AG04450 (cell line): ENCODE data around the gene TBX1. TPM values are rescaled to one million over a fixed set of nuclear protein-coding genes. Genes with fewer than 3 reads are reported as not detected.

Source experiments
- CTCF ChIA-PET: fragments of 300-600, 350-600 bp; formaldehyde crosslinking; extraction: SDS; loops from one replicate; lab custom pipeline; 2022; ENCODE audit warnings: antibody characterized with exemption, inconsistent platforms; lab: Charles Lee
- POLR2A ChIA-PET: fragments of 350-600 bp; formaldehyde crosslinking; extraction: SDS; loops from one replicate; lab custom pipeline; 2021; ENCODE audit warnings: antibody characterized with exemption, inconsistent platforms; lab: Yijun Ruan, JAX
- DNase-seq: peaks from one replicate; pipeline ENCODE4 v3.0.0-alpha.2; 2011; ENCODE audit warnings: low read depth, low spot score
- H3K27ac ChIP-seq: one replicate; pipeline ENCODE4 v1.5.1; 2012; ENCODE audit warnings: low read depth, low read length, control low read depth
- H3K27me3 ChIP-seq: one replicate; pipeline ENCODE4 v1.6.0; 2012; ENCODE audit warnings: low read length; ENCODE audit not compliant: control insufficient read depth, insufficient read depth
- H3K4me3 ChIP-seq: 2 replicates; pipeline ENCODE4 v1.5.1; 2011; ENCODE audit warnings: mild to moderate bottlenecking, low read depth, low read length, control low read depth
- H3K9me3 ChIP-seq: 2 replicates; pipeline ENCODE4 v1.5.1; 2012; ENCODE audit warnings: low read length; ENCODE audit not compliant: control insufficient read depth, insufficient read depth
- polyA plus RNA-seq: library from polyadenylated mRNA; depleted of rRNA; stranded (reverse); fragments of >200 nt; gene quantifications from 2 replicates; pipeline ENCODE4 v1.2.3, GENCODE V29; 2011
- TF ChIP-seq, protein P1 (sequence below): IDR thresholded peaks from 2 replicates; pipeline ENCODE4 v1.5.1; 2011; ENCODE audit warnings: low read depth, low read length, control low read depth, inconsistent platforms

Gene TBX1
- polyA plus RNA-seq, 1 experiment: not detected

DNA sequence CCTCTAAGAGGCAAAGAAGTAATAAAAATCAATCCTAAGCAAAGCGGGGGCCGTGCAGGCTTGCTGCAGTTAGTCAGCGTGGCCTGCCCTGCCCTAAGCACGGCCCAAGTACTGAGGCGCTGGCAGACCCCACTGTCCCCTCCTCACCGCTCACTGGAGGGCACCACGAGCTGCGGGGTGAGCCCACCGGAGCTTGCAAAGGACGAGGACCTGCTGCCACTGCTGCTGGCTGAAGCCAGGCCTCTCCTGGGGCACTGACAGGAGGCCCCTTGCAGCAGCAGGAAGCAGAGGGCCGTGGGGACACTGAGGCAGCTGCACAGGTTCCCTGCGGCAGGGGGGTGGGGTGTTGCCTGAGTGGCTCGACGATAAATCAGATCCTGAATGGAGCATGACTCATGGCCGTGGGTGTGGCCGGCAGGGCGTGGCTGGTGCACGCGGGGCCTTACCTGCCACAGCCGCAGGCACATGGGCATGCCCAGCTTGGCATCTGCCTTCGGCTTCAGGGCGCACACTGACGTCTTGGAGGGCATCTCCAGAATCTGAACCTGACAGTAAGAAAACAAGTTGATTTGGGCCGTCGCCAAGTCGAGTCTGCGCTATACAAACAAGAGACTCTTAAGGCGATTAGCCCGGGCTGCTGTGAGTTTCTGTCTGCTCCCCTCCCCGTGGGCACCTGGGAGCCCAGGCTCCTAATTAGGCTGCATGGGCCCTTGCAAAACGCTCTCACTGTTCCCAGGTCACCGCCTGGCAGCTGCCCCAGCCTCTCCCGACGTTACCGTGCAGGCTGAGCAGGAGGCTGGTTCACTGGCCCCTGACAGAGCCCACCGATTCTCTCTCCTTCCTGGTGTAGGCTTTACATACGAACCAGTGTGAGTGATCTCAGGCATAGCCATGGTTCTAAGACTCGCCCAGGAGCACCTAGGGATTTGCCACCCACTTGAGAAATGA is 45.9 kb downstream of the TBX1 start:
- DNase-seq: no peak
- ChIA-PET CTCF (no interaction called here), POLR2A (no interaction called here)
- no peaks in the 10 kb centered on the region for H3K27me3 ChIP-seq
- TF ChIP-seq, protein P1, sequence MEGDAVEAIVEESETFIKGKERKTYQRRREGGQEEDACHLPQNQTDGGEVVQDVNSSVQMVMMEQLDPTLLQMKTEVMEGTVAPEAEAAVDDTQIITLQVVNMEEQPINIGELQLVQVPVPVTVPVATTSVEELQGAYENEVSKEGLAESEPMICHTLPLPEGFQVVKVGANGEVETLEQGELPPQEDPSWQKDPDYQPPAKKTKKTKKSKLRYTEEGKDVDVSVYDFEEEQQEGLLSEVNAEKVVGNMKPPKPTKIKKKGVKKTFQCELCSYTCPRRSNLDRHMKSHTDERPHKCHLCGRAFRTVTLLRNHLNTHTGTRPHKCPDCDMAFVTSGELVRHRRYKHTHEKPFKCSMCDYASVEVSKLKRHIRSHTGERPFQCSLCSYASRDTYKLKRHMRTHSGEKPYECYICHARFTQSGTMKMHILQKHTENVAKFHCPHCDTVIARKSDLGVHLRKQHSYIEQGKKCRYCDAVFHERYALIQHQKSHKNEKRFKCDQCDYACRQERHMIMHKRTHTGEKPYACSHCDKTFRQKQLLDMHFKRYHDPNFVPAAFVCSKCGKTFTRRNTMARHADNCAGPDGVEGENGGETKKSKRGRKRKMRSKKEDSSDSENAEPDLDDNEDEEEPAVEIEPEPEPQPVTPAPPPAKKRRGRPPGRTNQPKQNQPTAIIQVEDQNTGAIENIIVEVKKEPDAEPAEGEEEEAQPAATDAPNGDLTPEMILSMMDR: no peak
- no peak overlapping the region for H3K27ac ChIP-seq
- H3K9me3 ChIP-seq: no peaks in the 10 kb centered on the region; the same call in 1 of the 2 replicates
- H3K4me3 ChIP-seq: no peak overlapping the region

DNA sequence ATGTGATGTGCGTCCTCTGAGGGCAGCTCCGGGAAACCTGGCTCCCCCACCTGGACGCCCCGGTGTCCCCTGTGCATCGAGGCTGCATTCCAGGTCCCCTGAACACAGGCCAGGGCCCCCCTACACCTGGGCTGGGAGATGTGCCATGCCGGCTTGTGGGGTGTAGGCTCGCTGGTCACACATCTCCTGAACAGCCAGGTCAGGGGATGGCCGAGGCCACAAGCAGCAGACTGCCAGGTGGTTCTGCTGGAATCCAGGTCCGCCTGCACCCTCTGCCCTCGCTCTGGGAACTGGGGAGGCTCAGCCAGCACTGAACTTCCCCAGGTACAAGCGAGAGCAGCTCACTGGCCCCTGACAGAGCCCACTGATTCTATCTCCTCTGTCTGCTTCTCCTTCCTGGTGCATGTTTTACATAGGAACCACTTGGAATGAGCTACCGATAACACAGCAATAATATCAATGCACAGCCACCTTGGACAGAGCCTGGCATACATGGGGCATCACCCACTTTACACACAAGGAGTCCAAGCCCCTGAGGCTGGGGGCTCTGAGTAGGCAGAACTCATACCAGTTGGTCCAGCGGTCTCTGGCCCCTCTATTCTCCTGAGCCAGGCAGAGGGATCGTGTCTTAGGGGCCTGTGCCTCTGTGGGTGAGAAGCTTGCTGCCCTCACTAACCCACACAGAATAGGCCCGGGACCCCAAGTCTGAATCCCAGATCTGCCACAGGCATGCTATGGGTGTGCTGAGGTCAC is 46.8 kb downstream of the TBX1 start:
- TF ChIP-seq, protein P1: no peak
- CTCF ChIA-PET: interaction anchor here (0.5 kb wide), 1 partner anchor 14 kb away, joined by 7 read pairs; no protein-coding TSS in a partner anchor

DNA sequence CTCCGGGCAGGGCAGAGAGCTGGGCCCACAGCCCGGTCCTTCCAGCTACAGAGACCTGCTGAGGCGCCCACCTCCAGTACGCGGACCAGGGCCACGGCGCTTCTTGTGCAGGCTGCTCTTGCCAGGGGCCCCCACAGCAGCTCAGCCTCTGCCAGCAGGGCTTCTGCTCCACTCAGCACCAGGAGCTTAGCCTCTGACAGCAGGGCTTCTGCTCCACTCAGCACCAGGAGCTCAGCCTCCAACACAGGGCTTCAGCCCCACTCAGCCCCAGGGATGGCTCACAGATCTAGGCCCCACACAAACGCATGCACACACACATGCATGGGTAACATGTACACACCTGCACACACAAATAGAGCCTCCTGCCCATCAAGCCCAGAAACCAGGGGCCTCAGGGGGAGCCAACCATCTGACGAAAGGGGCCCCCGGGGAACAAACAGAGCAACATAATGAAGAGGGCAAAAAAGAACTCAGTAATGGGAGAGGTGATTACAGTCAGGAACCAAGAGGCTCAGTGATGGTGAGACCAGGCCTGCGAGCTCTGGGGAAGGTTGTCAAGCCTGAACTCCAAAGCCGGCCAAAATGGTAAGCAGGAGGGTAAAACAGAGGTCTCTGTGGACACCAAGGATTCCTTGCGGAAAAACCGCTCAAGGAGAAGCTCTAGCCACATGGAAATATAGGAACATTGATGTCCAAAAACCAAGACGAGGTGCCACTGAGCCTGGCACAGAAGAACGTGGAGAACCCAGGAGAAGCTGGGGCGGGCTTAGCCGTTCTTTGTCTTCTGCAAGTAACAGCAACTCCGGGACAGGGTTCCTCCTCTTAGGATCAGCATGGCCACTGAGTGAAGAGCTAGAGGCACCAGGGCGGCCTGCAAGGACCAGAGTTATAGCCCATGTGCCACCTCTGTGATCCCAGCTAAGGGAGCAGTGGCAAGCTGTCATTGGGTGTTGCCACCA is 47.6 kb downstream of the TBX1 start:
- ChIA-PET CTCF (interaction anchor here (0.5 to 0.7 kb wide), 2 partner anchors 15 to 146 kb away, joined by 4 to 7 read pairs; no protein-coding TSS in a partner anchor), POLR2A (no interaction called here)
- no peak overlapping the region for H3K27ac ChIP-seq
- H3K4me3 ChIP-seq: no peak overlapping the region
- TF ChIP-seq, protein P1: no peak
- DNase-seq: no peak
- H3K9me3 ChIP-seq: no peaks in the 10 kb centered on the region; the same call in 1 of the 2 replicates
- no peaks in the 10 kb centered on the region for H3K27me3 ChIP-seq

More for the DNA sequence above, 46.8 kb downstream of the TBX1 start:
- no peak for DNase-seq
- POLR2A ChIA-PET: no interaction called here
- no peaks in the 10 kb centered on the region; the same call in 1 of the 2 replicates for H3K9me3 ChIP-seq
- H3K4me3 ChIP-seq: no peak overlapping the region
- H3K27me3 ChIP-seq: no peaks in the 10 kb centered on the region
- no peak overlapping the region for H3K27ac ChIP-seq

DNA sequence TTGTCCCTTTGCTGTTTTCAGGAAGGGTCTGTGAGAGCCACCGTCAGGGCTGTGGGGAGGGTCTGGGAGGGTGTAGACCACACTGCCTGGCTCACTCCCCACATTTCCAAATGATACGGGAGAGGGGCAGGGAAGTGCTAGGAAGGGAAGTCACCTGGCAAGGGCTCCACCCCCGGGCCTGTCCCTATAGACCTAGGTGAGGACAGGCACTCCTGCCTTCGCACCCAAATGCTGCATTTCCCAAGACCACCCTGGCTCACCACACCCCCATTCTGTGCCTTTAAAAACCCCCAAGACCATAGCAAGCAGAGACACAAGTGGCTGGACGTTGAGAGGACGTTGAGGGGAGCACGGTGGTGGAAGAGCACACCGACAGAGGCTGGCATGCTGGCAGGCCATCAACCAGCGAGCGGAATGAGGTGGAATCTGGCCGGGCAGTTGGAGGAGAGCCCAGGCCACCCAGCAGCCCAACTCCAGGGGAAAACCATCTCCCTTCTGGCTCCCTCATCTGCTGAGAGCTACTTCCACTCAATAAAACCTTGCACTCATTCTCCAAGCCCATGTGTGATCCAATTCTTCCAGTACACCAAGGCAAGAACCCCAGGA is 48.4 kb downstream of the TBX1 start:
- CTCF ChIA-PET: no interaction called here
- Histone ChIP-seq H3K27ac (no peak overlapping the region), H3K27me3 (no peaks in the 10 kb centered on the region), H3K9me3 (no peaks in the 10 kb centered on the region; the same call in 1 of the 2 replicates), H3K4me3 (no peak overlapping the region)
- TF ChIP-seq, protein P1: no peak
- POLR2A ChIA-PET: no interaction called here
- no peak for DNase-seq
